ENCODE measurements around the gene FBXL16. TPM values are rescaled to one million over a fixed set of nuclear protein-coding genes. Genes with fewer than 3 reads are reported as not detected.

Gene FBXL16
- polyA plus RNA-seq, 2 of the 4 experiments (the other 2 are of a cell fraction), result 0.53 to 1.2 TPM

- TF ChIP-seq EHMT2 (IDR thresholded peaks at IDR 0.05; ENCODE audit: low read depth), result no peak
- no peak; the same call in 1 of the 2 replicates for TF ChIP-seq E2F6 (IDR thresholded peaks at IDR 0.05; ENCODE audit: borderline replicate concordance, low read depth)
- TF ChIP-seq NPAS2 (CRISPR knock-in tag; IDR thresholded peaks at IDR 0.05; ENCODE audit: borderline replicate concordance), result no peak
- TF ChIP-seq TP53 (CRISPR knock-in tag; IDR thresholded peaks at IDR 0.05), result no peak
- TF ChIP-seq RFX5 (IDR thresholded peaks at IDR 0.05), result no peak
- TF ChIP-seq FOSB (CRISPR knock-in tag; IDR thresholded peaks at IDR 0.05), result no peak
- peak; percentile 85 to 86 for TF ChIP-seq RAD21 (conservative IDR thresholded peaks at IDR 0.05 in 1 of 2, IDR thresholded peaks at IDR 0.05 in 1 of 2)
- no peak for TF ChIP-seq TFCP2L1 (CRISPR knock-in tag; IDR thresholded peaks at IDR 0.05)
- TF ChIP-seq, protein P1, sequence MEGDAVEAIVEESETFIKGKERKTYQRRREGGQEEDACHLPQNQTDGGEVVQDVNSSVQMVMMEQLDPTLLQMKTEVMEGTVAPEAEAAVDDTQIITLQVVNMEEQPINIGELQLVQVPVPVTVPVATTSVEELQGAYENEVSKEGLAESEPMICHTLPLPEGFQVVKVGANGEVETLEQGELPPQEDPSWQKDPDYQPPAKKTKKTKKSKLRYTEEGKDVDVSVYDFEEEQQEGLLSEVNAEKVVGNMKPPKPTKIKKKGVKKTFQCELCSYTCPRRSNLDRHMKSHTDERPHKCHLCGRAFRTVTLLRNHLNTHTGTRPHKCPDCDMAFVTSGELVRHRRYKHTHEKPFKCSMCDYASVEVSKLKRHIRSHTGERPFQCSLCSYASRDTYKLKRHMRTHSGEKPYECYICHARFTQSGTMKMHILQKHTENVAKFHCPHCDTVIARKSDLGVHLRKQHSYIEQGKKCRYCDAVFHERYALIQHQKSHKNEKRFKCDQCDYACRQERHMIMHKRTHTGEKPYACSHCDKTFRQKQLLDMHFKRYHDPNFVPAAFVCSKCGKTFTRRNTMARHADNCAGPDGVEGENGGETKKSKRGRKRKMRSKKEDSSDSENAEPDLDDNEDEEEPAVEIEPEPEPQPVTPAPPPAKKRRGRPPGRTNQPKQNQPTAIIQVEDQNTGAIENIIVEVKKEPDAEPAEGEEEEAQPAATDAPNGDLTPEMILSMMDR (IDR thresholded peaks at IDR 0.05), result peak; percentile 89
- no peak for TF ChIP-seq ATOH8 (CRISPR knock-in tag; IDR thresholded peaks at IDR 0.05; ENCODE audit: low read depth)
- TF ChIP-seq BCL3 (IDR thresholded peaks at IDR 0.05), result no peak
- no peak for TF ChIP-seq MYC (IDR thresholded peaks at IDR 0.05; ENCODE audit: borderline replicate concordance, low read length)
- TF ChIP-seq SMC3 (IDR thresholded peaks at IDR 0.05), result peak; percentile 84
- TF ChIP-seq ELK1 (IDR thresholded peaks at IDR 0.05; ENCODE audit: low read depth, low read length), result no peak
- no peak for TF ChIP-seq RNF2 (IDR thresholded peaks at IDR 0.05; ENCODE audit: borderline replicate concordance, low read depth)
- TF ChIP-seq, protein P2, sequence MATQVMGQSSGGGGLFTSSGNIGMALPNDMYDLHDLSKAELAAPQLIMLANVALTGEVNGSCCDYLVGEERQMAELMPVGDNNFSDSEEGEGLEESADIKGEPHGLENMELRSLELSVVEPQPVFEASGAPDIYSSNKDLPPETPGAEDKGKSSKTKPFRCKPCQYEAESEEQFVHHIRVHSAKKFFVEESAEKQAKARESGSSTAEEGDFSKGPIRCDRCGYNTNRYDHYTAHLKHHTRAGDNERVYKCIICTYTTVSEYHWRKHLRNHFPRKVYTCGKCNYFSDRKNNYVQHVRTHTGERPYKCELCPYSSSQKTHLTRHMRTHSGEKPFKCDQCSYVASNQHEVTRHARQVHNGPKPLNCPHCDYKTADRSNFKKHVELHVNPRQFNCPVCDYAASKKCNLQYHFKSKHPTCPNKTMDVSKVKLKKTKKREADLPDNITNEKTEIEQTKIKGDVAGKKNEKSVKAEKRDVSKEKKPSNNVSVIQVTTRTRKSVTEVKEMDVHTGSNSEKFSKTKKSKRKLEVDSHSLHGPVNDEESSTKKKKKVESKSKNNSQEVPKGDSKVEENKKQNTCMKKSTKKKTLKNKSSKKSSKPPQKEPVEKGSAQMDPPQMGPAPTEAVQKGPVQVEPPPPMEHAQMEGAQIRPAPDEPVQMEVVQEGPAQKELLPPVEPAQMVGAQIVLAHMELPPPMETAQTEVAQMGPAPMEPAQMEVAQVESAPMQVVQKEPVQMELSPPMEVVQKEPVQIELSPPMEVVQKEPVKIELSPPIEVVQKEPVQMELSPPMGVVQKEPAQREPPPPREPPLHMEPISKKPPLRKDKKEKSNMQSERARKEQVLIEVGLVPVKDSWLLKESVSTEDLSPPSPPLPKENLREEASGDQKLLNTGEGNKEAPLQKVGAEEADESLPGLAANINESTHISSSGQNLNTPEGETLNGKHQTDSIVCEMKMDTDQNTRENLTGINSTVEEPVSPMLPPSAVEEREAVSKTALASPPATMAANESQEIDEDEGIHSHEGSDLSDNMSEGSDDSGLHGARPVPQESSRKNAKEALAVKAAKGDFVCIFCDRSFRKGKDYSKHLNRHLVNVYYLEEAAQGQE (IDR thresholded peaks at IDR 0.05), result no peak
- TF ChIP-seq ZNF302 (CRISPR knock-in tag; IDR thresholded peaks at IDR 0.05), result no peak
- no peak for TF ChIP-seq CEBPB (IDR thresholded peaks at IDR 0.05)
- no peak for TF ChIP-seq RCOR1 (IDR thresholded peaks at IDR 0.05; ENCODE audit: low read depth, low read length)
- TF ChIP-seq CBX2 (IDR thresholded peaks at IDR 0.05; ENCODE audit: borderline replicate concordance, low read depth), result no peak
- TF ChIP-seq JUN (IDR thresholded peaks at IDR 0.05), result no peak; a peak in 1 of 5 replicates
- TF ChIP-seq CHD2 (IDR thresholded peaks at IDR 0.05; ENCODE audit: low read length, partially characterized antibody), result no peak
- TF ChIP-seq MAFK (IDR thresholded peaks at IDR 0.05; ENCODE audit: partially characterized antibody), result no peak
- TF ChIP-seq GATA3 (IDR thresholded peaks at IDR 0.05; ENCODE audit: borderline replicate concordance), result no peak
- no peak for TF ChIP-seq RARB (CRISPR knock-in tag; IDR thresholded peaks at IDR 0.05)
- TF ChIP-seq HDAC2 (IDR thresholded peaks at IDR 0.05), result no peak
- TF ChIP-seq USF2 (IDR thresholded peaks at IDR 0.05), result no peak
- 0 out of 2 replicates have a peak, but pooled peaks have one; percentile 48 for TF ChIP-seq MAZ (IDR thresholded peaks at IDR 0.05; ENCODE audit: borderline replicate concordance, low read depth, low read length)
- no peak for TF ChIP-seq ESRRA (IDR thresholded peaks at IDR 0.05; ENCODE audit: borderline replicate concordance, low read length)
Measured at GRCh38 chr16:711548-712320, 6.1 kb upstream of the FBXL16 start (continued).

All from A549 (cell line).